Hepatocyte (in vitro differentiated cells): ENCODE data around the gene SPINK8. TPM values are rescaled to one million over a fixed set of nuclear protein-coding genes. Genes with fewer than 3 reads are reported as not detected.
"Not testable (repeated sequence)": the region's sequence is repeated elsewhere in the genome, so short reads cannot be mapped to it uniquely, and the experiment has no call there.

Experiments
- DNase-seq: peaks from one replicate; pipeline ENCODE4 v3.0.0-alpha.2; 2016; ENCODE audit warnings: low spot score
- H2AFZ ChIP-seq: fragments of 200-600 bp; sonication (generic); 2 replicates; pipeline ENCODE4 v1.6.0; 2016; ENCODE audit warnings: antibody characterized with exemption, mild to moderate bottlenecking
- H3K27ac ChIP-seq: fragments of 200-600 bp; sonication (generic); 2 replicates; pipeline ENCODE4 v1.5.1; 2016; ENCODE audit warnings: mild to moderate bottlenecking
- H3K27me3 ChIP-seq: fragments of 200-600 bp; sonication (generic); 2 replicates; pipeline ENCODE4 v1.6.1; 2016
- H3K36me3 ChIP-seq: fragments of 200-600 bp; sonication (generic); replicated peaks from 2 replicates; pipeline ENCODE4 v1.5.1; 2016; ENCODE audit warnings: low read depth; ENCODE audit not compliant: insufficient read depth
- H3K4me1 ChIP-seq: fragments of 200-600 bp; sonication (generic); 2 replicates; pipeline ENCODE4 v1.5.1; 2016; ENCODE audit warnings: mild to moderate bottlenecking, moderate library complexity; ENCODE audit not compliant: insufficient read depth
- H3K4me2 ChIP-seq: fragments of 200-600 bp; sonication (generic); 2 replicates; pipeline ENCODE4 v1.6.0; 2016
- H3K4me3 ChIP-seq: fragments of 200-600 bp; sonication (generic); 2 replicates; pipeline ENCODE4 v1.5.1; 2016; ENCODE audit warnings: mild to moderate bottlenecking
- H3K79me2 ChIP-seq: fragments of 200-600 bp; sonication (generic); 2 replicates; pipeline ENCODE4 v1.6.0; 2017; ENCODE audit warnings: mild to moderate bottlenecking
- H3K9me2 ChIP-seq: fragments of 200-600 bp; sonication (generic); replicated peaks from 2 replicates; pipeline ENCODE4 v1.6.0; 2017; ENCODE audit warnings: mild to moderate bottlenecking; ENCODE audit not compliant: insufficient read depth
- H3K9me3 ChIP-seq: fragments of 200-600 bp; sonication (generic); 2 replicates; pipeline ENCODE4 v1.5.1; 2016; ENCODE audit warnings: low read depth, mild to moderate bottlenecking
- H4K20me1 ChIP-seq: fragments of 200-600 bp; sonication (generic); 2 replicates; pipeline ENCODE4 v1.6.0; 2016; ENCODE audit warnings: mild to moderate bottlenecking; ENCODE audit not compliant: insufficient read depth, poor library complexity, severe bottlenecking
- CTCF ChIP-seq: fragments of 200-600 bp; sonication (generic); IDR thresholded peaks from 2 replicates; pipeline ENCODE4 v1.5.1; 2016; ENCODE audit warnings: antibody characterized with exemption, mild to moderate bottlenecking; ENCODE audit not compliant: poor library complexity
- EZH2 ChIP-seq: fragments of 200-600 bp; sonication (generic); IDR thresholded peaks from 2 replicates; pipeline ENCODE4 v1.6.1; 2016; ENCODE audit warnings: antibody characterized with exemption, mild to moderate bottlenecking, borderline replicate concordance
- EZH2phosphoT487 ChIP-seq: fragments of 200-600 bp; sonication (generic); IDR thresholded peaks from one replicate; pipeline ENCODE4 v1.6.1; 2018; ENCODE audit warnings: antibody characterized with exemption, mild to moderate bottlenecking, low read depth, moderate library complexity; ENCODE audit not compliant: unreplicated experiment, severe bottlenecking
- WGBS: methylation state at CpG from one replicate; pipeline ENCODE4 v1.1.6; 2016; ENCODE audit warnings: low lambda C conversion rate; ENCODE audit errors: missing lambda C conversion rate; 5-methylcytosine and 5-hydroxymethylcytosine counted together
- polyA plus RNA-seq: library from polyadenylated mRNA; unstranded; fragments of >200 nt; fragmentation: Nextera tagmentation; extraction: Ambion mirVana; gene quantifications from 2 replicates; pipeline ENCODE4 v1.2.1, GENCODE V29; 2016
- total RNA-seq: library from RNA; depleted of rRNA; stranded (reverse); fragments of >200 nt; gene quantifications from 2 replicates; pipeline ENCODE4 v1.2.3, GENCODE V29; 2014

The SPINK8 gene
- total and polyA plus RNA-seq, 2 experiments from 2014 or later = not detected

- Histone ChIP-seq H3K79me2 (no peaks in the 10 kb centered on the region), H3K9me3 (no peaks in the 10 kb centered on the region), H3K4me3 (no peak overlapping the region), H3K9me2 (no peaks in the 10 kb centered on the region), H3K27ac (no peak overlapping the region), H3K27me3 (no peaks in the 10 kb centered on the region), H2AFZ (no peak overlapping the region), H3K4me1 (no peaks in the 10 kb centered on the region), H3K4me2 (no peak overlapping the region), H4K20me1 (no peaks in the 10 kb centered on the region), H3K36me3 (no peaks in the 10 kb centered on the region)
- WGBS = 82% methylated on average over 3 of the region's 3 CpGs
- no peak for TF ChIP-seq CTCF
- no peak for TF ChIP-seq EZH2
- TF ChIP-seq EZH2phosphoT487 = no peak
- DNase-seq = no peak
Measured at GRCh38 chr3:48334605-48335004, 1.1 kb upstream of the SPINK8 start.

GRCh38 chr3:48331706-48332435 is 1.6 kb downstream of the SPINK8 start:
- not testable (repeated sequence) for H3K27me3 ChIP-seq, H3K36me3 ChIP-seq, H2AFZ ChIP-seq, H3K4me3 ChIP-seq, H3K9me2 ChIP-seq, H4K20me1 ChIP-seq, H3K4me2 ChIP-seq, H3K9me3 ChIP-seq, DNase-seq, H3K27ac ChIP-seq, H3K4me1 ChIP-seq, H3K79me2 ChIP-seq
- WGBS = 86% methylated on average over 10 of the region's 10 CpGs

GRCh38 chr3:48320996-48321395 is 12.5 kb downstream of the SPINK8 start:
- H3K27me3 ChIP-seq = no peaks in the 10 kb centered on the region
- H4K20me1 ChIP-seq = no peaks in the 10 kb centered on the region
- no peak overlapping the region for H3K27ac ChIP-seq
- 82% methylated on average over 2 of the region's 2 CpGs for WGBS
- no peak for TF ChIP-seq EZH2
- no peak for TF ChIP-seq EZH2phosphoT487
- no peak for TF ChIP-seq CTCF
- H3K4me1 ChIP-seq = no peaks in the 10 kb centered on the region
- H3K4me2 ChIP-seq = no peak overlapping the region
- H3K9me2 ChIP-seq = no peaks in the 10 kb centered on the region
- no peak overlapping the region for H2AFZ ChIP-seq
- H3K36me3 ChIP-seq = no peaks in the 10 kb centered on the region
- no peaks in the 10 kb centered on the region for H3K79me2 ChIP-seq
- no peak overlapping the region for H3K4me3 ChIP-seq
- H3K9me3 ChIP-seq = no peaks in the 10 kb centered on the region
- no peak for DNase-seq

- Histone ChIP-seq H3K27ac (no peak overlapping the region), H2AFZ (no peak overlapping the region), H4K20me1 (no peaks in the 10 kb centered on the region), H3K9me3 (peaks cover 7% of the 10 kb centered on the region), H3K4me1 (no peaks in the 10 kb centered on the region), H3K4me3 (no peak overlapping the region), H3K79me2 (no peaks in the 10 kb centered on the region), H3K4me2 (no peak overlapping the region), H3K9me2 (no peaks in the 10 kb centered on the region), H3K36me3 (no peaks in the 10 kb centered on the region), H3K27me3 (no peaks in the 10 kb centered on the region)
- WGBS = 81% methylated on average over 2 of the region's 2 CpGs
- TF ChIP-seq EZH2 (no peak), EZH2phosphoT487 (no peak), CTCF (no peak)
- DNase-seq = no peak
Measured at GRCh38 chr3:48318713-48319468, 14.6 kb downstream of the SPINK8 start.
